H1 (cell line): ENCODE results near the gene EPHA8.

Experiments used
- CBX5 ChIP-seq: fragments of 300-800, 300-1000 bp; sonication (generic); IDR thresholded peaks from 2 replicates; pipeline ENCODE4 v1.7.1; 2016; ENCODE audit warnings: antibody characterized with exemption, low read length, low read depth
- EZH2 ChIP-seq: fragments of 200-600 bp; sonication (generic); IDR thresholded peaks from 2 replicates; pipeline ENCODE4 v1.7.1; 2012; ENCODE audit warnings: low read depth, mild to moderate bottlenecking, moderate library complexity, low read length, inconsistent platforms; ENCODE audit not compliant: severe bottlenecking
- NRF1 ChIP-seq: IDR thresholded peaks from 2 replicates; pipeline ENCODE4 v1.6.1; 2011; ENCODE audit warnings: mild to moderate bottlenecking, low read depth, low read length, improper control_type of control experiment
- POLR2A ChIP-seq, 2 experiments: IDR thresholded peaks; 1 replicate in 1 of 2; 2 replicates in 1 of 2; pipeline ENCODE4 v1.6.1; 2011; ENCODE audit warnings: low read depth in 2 of 2, low read length in 2 of 2, mild to moderate bottlenecking in 2 of 2; ENCODE audit errors: control extremely low read depth in 1 of 2
- POLR2AphosphoS5 ChIP-seq: IDR thresholded peaks from 2 replicates; pipeline ENCODE4 v1.6.1; 2011; ENCODE audit warnings: low read depth, low read length
- POU5F1 ChIP-seq: IDR thresholded peaks from 2 replicates; pipeline ENCODE4 v1.6.1; 2011; ENCODE audit warnings: low read depth, mild to moderate bottlenecking, low read length, moderate library complexity
- SIX5 ChIP-seq: IDR thresholded peaks from 2 replicates; pipeline ENCODE4 v1.6.1; 2011; ENCODE audit warnings: mild to moderate bottlenecking, low read depth, low read length
- TF ChIP-seq, protein P1 (sequence below), 3 experiments: IDR thresholded peaks; 1 replicate in 2 of 3; 2 replicates in 1 of 3; pipeline versions ENCODE4 v1.5.1 to v1.6.1; 2011; ENCODE audit warnings: low read length in 3 of 3, mild to moderate bottlenecking in 3 of 3, inconsistent platforms in 2 of 3, low read depth in 1 of 3, moderate library complexity in 1 of 3; ENCODE audit not compliant: insufficient read depth in 1 of 3; ENCODE audit errors: control extremely low read depth in 1 of 3
- TF ChIP-seq, protein P2 (sequence below): IDR thresholded peaks from 2 replicates; pipeline ENCODE4 v1.6.1; 2012; ENCODE audit warnings: low read length, inconsistent platforms

DNA sequence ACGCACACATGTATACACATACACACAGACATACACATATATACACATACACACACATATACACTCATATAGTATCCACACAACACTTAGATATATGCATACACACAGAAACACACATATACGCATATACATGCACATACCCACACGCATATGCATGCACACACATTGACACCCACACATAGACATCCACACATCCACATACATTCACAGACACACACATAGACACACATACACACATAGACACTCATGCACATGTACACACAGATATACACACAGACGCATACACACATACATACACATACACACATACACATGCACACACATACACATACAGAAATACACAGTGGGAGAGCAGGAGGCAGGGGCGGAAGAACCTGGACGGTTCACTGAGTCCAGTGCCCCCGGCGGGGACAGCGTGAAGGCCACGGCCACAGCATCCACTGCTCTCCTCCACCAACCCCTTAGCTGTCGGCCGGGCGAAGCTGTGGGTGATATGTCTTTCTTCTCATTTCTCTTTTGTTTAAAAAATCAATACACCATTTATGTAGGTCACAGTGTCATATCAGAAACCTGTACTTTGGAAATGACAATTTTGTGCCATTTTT is 86.9 kb downstream of the EPHA8 start:
- TF ChIP-seq, protein P1, sequence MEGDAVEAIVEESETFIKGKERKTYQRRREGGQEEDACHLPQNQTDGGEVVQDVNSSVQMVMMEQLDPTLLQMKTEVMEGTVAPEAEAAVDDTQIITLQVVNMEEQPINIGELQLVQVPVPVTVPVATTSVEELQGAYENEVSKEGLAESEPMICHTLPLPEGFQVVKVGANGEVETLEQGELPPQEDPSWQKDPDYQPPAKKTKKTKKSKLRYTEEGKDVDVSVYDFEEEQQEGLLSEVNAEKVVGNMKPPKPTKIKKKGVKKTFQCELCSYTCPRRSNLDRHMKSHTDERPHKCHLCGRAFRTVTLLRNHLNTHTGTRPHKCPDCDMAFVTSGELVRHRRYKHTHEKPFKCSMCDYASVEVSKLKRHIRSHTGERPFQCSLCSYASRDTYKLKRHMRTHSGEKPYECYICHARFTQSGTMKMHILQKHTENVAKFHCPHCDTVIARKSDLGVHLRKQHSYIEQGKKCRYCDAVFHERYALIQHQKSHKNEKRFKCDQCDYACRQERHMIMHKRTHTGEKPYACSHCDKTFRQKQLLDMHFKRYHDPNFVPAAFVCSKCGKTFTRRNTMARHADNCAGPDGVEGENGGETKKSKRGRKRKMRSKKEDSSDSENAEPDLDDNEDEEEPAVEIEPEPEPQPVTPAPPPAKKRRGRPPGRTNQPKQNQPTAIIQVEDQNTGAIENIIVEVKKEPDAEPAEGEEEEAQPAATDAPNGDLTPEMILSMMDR (IDR thresholded peaks at IDR 0.05; ENCODE audit: control extremely low read depth in 1 of 3, insufficient read depth in 1 of 3, low read depth in 1 of 3, low read length in 3 of 3) = no peak
- TF ChIP-seq NRF1 (no peak), POLR2A (IDR thresholded peaks at IDR 0.05; ENCODE audit: control extremely low read depth in 1 of 2, low read depth in 2 of 2, low read length in 2 of 2) (no peak), POU5F1 (no peak), SIX5 (no peak), EZH2 (no peak), POLR2AphosphoS5 (no peak), CBX5 (no peak)
- TF ChIP-seq, protein P2, sequence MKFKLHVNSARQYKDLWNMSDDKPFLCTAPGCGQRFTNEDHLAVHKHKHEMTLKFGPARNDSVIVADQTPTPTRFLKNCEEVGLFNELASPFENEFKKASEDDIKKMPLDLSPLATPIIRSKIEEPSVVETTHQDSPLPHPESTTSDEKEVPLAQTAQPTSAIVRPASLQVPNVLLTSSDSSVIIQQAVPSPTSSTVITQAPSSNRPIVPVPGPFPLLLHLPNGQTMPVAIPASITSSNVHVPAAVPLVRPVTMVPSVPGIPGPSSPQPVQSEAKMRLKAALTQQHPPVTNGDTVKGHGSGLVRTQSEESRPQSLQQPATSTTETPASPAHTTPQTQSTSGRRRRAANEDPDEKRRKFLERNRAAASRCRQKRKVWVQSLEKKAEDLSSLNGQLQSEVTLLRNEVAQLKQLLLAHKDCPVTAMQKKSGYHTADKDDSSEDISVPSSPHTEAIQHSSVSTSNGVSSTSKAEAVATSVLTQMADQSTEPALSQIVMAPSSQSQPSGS = no peak
